H9 (cell line): ENCODE results near the gene KDM4C. TPM values are rescaled to one million over a fixed set of nuclear protein-coding genes. Genes with fewer than 3 reads are reported as not detected.

Source experiments
- DNase-seq: peaks from one replicate; pipeline ENCODE4 v3.0.0-alpha.2; 2017
- H2AFZ ChIP-seq: one replicate; pipeline ENCODE4 v1.6.1; 2013; ENCODE audit warnings: mild to moderate bottlenecking, low read length, control low read depth, moderate library complexity
- H2AK5ac ChIP-seq: 2 replicates; pipeline ENCODE4 v1.6.1; 2013; ENCODE audit warnings: low read length, control low read depth, mixed read lengths; ENCODE audit not compliant: insufficient read length
- H2BK120ac ChIP-seq: one replicate; pipeline ENCODE4 v1.6.1; 2013; ENCODE audit warnings: low read depth, mild to moderate bottlenecking, low read length, control low read depth, inconsistent platforms; ENCODE audit not compliant: poor library complexity, severe bottlenecking
- H2BK12ac ChIP-seq: 2 replicates; pipeline ENCODE4 v1.6.1; 2013; ENCODE audit warnings: low read length, control low read depth, mixed read lengths, low read depth; ENCODE audit not compliant: insufficient read length
- H2BK15ac ChIP-seq: 2 replicates; pipeline ENCODE4 v1.6.1; 2013; ENCODE audit warnings: low read depth, low read length, control low read depth
- H2BK20ac ChIP-seq: one replicate; pipeline ENCODE4 v1.6.1; 2013; ENCODE audit warnings: low read depth, mild to moderate bottlenecking, low read length, control low read depth, inconsistent platforms; ENCODE audit not compliant: poor library complexity, severe bottlenecking
- H2BK5ac ChIP-seq: 2 replicates; pipeline ENCODE4 v1.6.1; 2013; ENCODE audit warnings: low read length, control low read depth, mixed read lengths; ENCODE audit not compliant: insufficient read length
- H3K14ac ChIP-seq: 2 replicates; pipeline ENCODE4 v1.6.1; 2013; ENCODE audit warnings: low read length, control low read depth; ENCODE audit not compliant: insufficient read depth
- H3K18ac ChIP-seq: 2 replicates; pipeline ENCODE4 v1.6.1; 2013; ENCODE audit warnings: low read depth, mild to moderate bottlenecking, mixed read lengths, low read length, control low read depth; ENCODE audit not compliant: insufficient read length
- H3K23ac ChIP-seq: 2 replicates; pipeline ENCODE4 v1.6.1; 2013; ENCODE audit warnings: low read length, control low read depth, mixed read lengths, low read depth; ENCODE audit not compliant: insufficient read length
- H3K23me2 ChIP-seq: 2 replicates; pipeline ENCODE4 v1.6.1; 2013; ENCODE audit warnings: low read depth, mild to moderate bottlenecking, mixed read lengths, low read length, control low read depth; ENCODE audit not compliant: insufficient read length, poor library complexity, severe bottlenecking
- H3K27ac ChIP-seq: 2 replicates; pipeline ENCODE4 v1.5.1; 2013; ENCODE audit warnings: low read length, control low read depth, mixed read lengths, low read depth; ENCODE audit not compliant: insufficient read length
- H3K27me3 ChIP-seq: 2 replicates; pipeline ENCODE4 v1.6.1; 2013; ENCODE audit warnings: low read length, control low read depth, inconsistent platforms; ENCODE audit not compliant: insufficient read depth
- H3K4ac ChIP-seq: 2 replicates; pipeline ENCODE4 v1.6.1; 2013; ENCODE audit warnings: low read depth, mild to moderate bottlenecking, control low read depth, inconsistent platforms, low read length, moderate library complexity
- H3K4me1 ChIP-seq: 2 replicates; pipeline ENCODE4 v1.6.1; 2013; ENCODE audit warnings: low read length, control low read depth, inconsistent platforms; ENCODE audit not compliant: insufficient read depth
- H3K4me2 ChIP-seq: 2 replicates; pipeline ENCODE4 v1.6.1; 2013; ENCODE audit warnings: low read length, control low read depth, mixed read lengths; ENCODE audit not compliant: insufficient read length, insufficient read depth
- H3K56ac ChIP-seq: 2 replicates; pipeline ENCODE4 v1.6.1; 2013; ENCODE audit warnings: low read depth, mild to moderate bottlenecking, mixed read lengths, low read length, control low read depth; ENCODE audit not compliant: insufficient read length
- H3K79me1 ChIP-seq: 2 replicates; pipeline ENCODE4 v1.6.1; 2013; ENCODE audit warnings: low read depth, mild to moderate bottlenecking, moderate library complexity, low read length, control low read depth, inconsistent platforms; ENCODE audit not compliant: insufficient read depth, poor library complexity, severe bottlenecking
- H3K79me2 ChIP-seq: 2 replicates; pipeline ENCODE4 v1.6.1; 2013; ENCODE audit warnings: low read length, control low read depth, inconsistent platforms; ENCODE audit not compliant: insufficient read depth
- H3K9ac ChIP-seq: 2 replicates; pipeline ENCODE4 v1.6.1; 2013; ENCODE audit warnings: low read length, control low read depth, mixed read lengths; ENCODE audit not compliant: insufficient read length; ENCODE audit errors: extremely low read depth
- H3K9me3 ChIP-seq: one replicate; pipeline ENCODE4 v1.6.1; 2013; ENCODE audit warnings: low read depth, low read length, inconsistent platforms; ENCODE audit not compliant: control insufficient read depth
- H3T11ph ChIP-seq: one replicate; pipeline ENCODE4 v1.6.1; 2013; ENCODE audit warnings: mild to moderate bottlenecking, low read length, control low read depth, inconsistent platforms
- H4K20me1 ChIP-seq: one replicate; pipeline ENCODE4 v1.6.1; 2013; ENCODE audit not compliant: control insufficient read depth, insufficient read length, insufficient read depth
- H4K5ac ChIP-seq: 2 replicates; pipeline ENCODE4 v1.6.1; 2013; ENCODE audit warnings: low read depth, mild to moderate bottlenecking, mixed read lengths, low read length, control low read depth; ENCODE audit not compliant: insufficient read length
- H4K8ac ChIP-seq: replicated peaks from 2 replicates; pipeline ENCODE4 v1.6.1; 2013; ENCODE audit warnings: low read length, control low read depth, mixed read lengths, low read depth; ENCODE audit not compliant: insufficient read length
- H4K91ac ChIP-seq: 2 replicates; pipeline ENCODE4 v1.6.1; 2013; ENCODE audit warnings: low read depth, mild to moderate bottlenecking, moderate library complexity, mixed read lengths, low read length, control low read depth; ENCODE audit not compliant: insufficient read length
- H3K27ac Mint-ChIP-seq, 3 experiments: 2 replicates in 2 of 3; 3 replicates in 1 of 3; pipeline ENCODE4 v1.8.0; 2020 to 2021; ENCODE audit warnings: mixed read lengths in 3 of 3, mild to moderate bottlenecking in 1 of 3, moderate library complexity in 1 of 3
- H3K27me3 Mint-ChIP-seq: 2 replicates; pipeline ENCODE4 v1.8.0; 2021; ENCODE audit warnings: low read depth, mild to moderate bottlenecking, moderate library complexity, mixed read lengths
- H3K36me3 Mint-ChIP-seq, 3 experiments: 2 replicates in 2 of 3; 3 replicates in 1 of 3; pipeline ENCODE4 v1.8.0; 2020 to 2021; ENCODE audit warnings: low read depth in 3 of 3, mixed read lengths in 3 of 3; ENCODE audit not compliant: insufficient read depth in 1 of 3
- H3K4me1 Mint-ChIP-seq, 2 experiments: 2 replicates each; pipeline ENCODE4 v1.8.0; 2020; ENCODE audit warnings: mixed read lengths in 2 of 2
- H3K4me3 Mint-ChIP-seq, 2 experiments: 2 replicates in 1 of 2; 3 replicates in 1 of 2; pipeline ENCODE4 v1.8.0; 2020 to 2021; ENCODE audit warnings: mild to moderate bottlenecking in 2 of 2, mixed read lengths in 2 of 2, moderate library complexity in 1 of 2
- H3K9me3 Mint-ChIP-seq, 2 experiments: 2 replicates in 1 of 2; 3 replicates in 1 of 2; pipeline ENCODE4 v1.8.0; 2020; ENCODE audit warnings: mild to moderate bottlenecking in 2 of 2, mixed read lengths in 2 of 2, moderate library complexity in 1 of 2
- CTCF ChIP-seq: fragments of 200-600 bp; sonication (generic); conservative IDR thresholded peaks from 3 replicates; pipeline ENCODE4 v1.8.0; 2021; ENCODE audit warnings: antibody characterized with exemption, mild to moderate bottlenecking
- WGBS: extraction: QIAGEN DNeasy Blood & Tissue Kit; methylation state at CpG from one replicate; pipeline ENCODE4 v1.1.7; 2013; ENCODE audit warnings: missing lambda C conversion rate, low lambda C conversion rate, mixed read lengths; ENCODE audit not compliant: insufficient read length; ENCODE audit errors: extremely low coverage; 5-methylcytosine and 5-hydroxymethylcytosine counted together
- total RNA-seq: library from RNA; stranded (reverse); gene quantifications from 2 replicates; pipeline ENCODE4 v1.2.1, GENCODE V29; 2021

The KDM4C gene
- total RNA-seq, 1 experiment from 2014 or later, result 24.0 TPM

GRCh38 chr9:6852243-6852963 lies 94.6 kb downstream of the KDM4C start:
- Histone ChIP-seq H2BK120ac (no peak overlapping the region), H3K79me2 (no peaks in the 10 kb centered on the region), H2BK15ac (no peak overlapping the region), H4K8ac (no peak overlapping the region), H3K23me2 (no peaks in the 10 kb centered on the region), H2BK20ac (no peak overlapping the region), H3K27me3 (no peaks in the 10 kb centered on the region), H2AK5ac (no peak overlapping the region), H4K91ac (no peak overlapping the region), H3K4me1 (no peaks in the 10 kb centered on the region), H3K79me1 (no peaks in the 10 kb centered on the region), H2BK12ac (no peak overlapping the region), H3K4me2 (no peak overlapping the region), H3T11ph (no peak overlapping the region), H3K27ac (no peak overlapping the region), H4K20me1 (no peaks in the 10 kb centered on the region), H2AFZ (no peak overlapping the region), H3K14ac (no peak overlapping the region), H3K9me3 (no peaks in the 10 kb centered on the region), H3K4ac (no peak overlapping the region), H3K23ac (no peak overlapping the region), H3K56ac (no peak overlapping the region), H4K5ac (no peak overlapping the region), H2BK5ac (no peak overlapping the region), H3K18ac (no peak overlapping the region), H3K9ac (no peak overlapping the region)
- Mint-ChIP-seq H3K4me1 (no peaks in the 10 kb centered on the region), H3K9me3 (no peaks in the 10 kb centered on the region), H3K4me3 (no peak overlapping the region), H3K27ac (no peak overlapping the region), H3K36me3 (peaks cover 0 to 17% (median 0%) of the 10 kb centered on the region in 3 experiments; a peak in 4 of 7 replicates), H3K27me3 (no peaks in the 10 kb centered on the region)
- no CpG with 5 or more reads among the region's 7 CpGs for WGBS
- DNase-seq, result no peak
- TF ChIP-seq CTCF, result no peak
